Peyer's patch (tissue), 4 donors: ENCODE measurements around the gene MYZAP.

Source experiments
- CTCF ChIP-seq, 6 experiments: fragments of 450-650 bp in 4 of 6; fragments of 200-600 bp in 2 of 6; sonication (generic) in 1 of 6; IDR thresholded peaks; one replicate each; pipeline ENCODE4 v1.5.1; 2017 to 2019; ENCODE audit warnings: antibody characterized with exemption in 6 of 6, mild to moderate bottlenecking in 3 of 6, moderate library complexity in 1 of 6
- POLR2A ChIP-seq, 2 donors: fragments of 450-650 bp; IDR thresholded peaks; one replicate each; pipeline ENCODE4 v1.5.1; 2017; ENCODE audit warnings: antibody characterized with exemption in 2 of 2, mild to moderate bottlenecking in 2 of 2, moderate library complexity in 2 of 2

GRCh38 chr15:57732526-57733331 lies 141.0 kb downstream of the MYZAP start:
- TF ChIP-seq CTCF (IDR thresholded peaks at IDR 0.05) (peak; percentile 59 to 84 (median 78)), POLR2A (IDR thresholded peaks at IDR 0.05) (no peak)
